Measurements from ENCODE around the gene CENPT. TPM values are rescaled to one million over a fixed set of nuclear protein-coding genes. Genes with fewer than 3 reads are reported as not detected.
A peak's percentile ranks its signal among the peaks of the same experiment; 100 is the strongest.

CENPT gene
- total RNA-seq, 1 donor from 2014 or later: 83.5 TPM

DNA sequence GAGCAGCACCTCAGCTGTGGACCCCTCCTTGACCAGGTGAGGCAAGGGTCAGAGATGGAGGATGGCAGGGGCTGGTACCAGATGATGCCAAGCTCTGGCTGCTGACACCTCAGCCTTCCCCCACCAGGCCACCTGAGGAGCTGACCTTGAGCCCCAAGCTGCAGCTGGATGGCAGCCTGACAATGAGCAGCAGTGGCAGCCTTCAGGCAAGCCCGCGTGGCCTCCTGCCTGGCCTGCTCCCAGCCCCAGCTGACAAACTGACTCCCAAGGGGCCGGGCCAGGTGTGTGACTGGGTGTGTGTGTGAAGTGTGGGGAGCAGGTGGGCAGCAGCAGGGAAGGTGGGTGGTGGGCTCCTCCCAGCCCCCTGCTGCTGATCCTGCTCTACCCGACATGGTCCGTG lies 32.4 kb upstream of the CENPT start:
- H3K9me3 Mint-ChIP-seq: no peaks in the 10 kb centered on the region
- no peak for DNase-seq (ENCODE audit: low read depth, low spot score)
- H3K4me3 Mint-ChIP-seq: no peak overlapping the region
- H3K27ac Mint-ChIP-seq (ENCODE audit: unreplicated experiment): no peak overlapping the region
- TF ChIP-seq, protein P1, sequence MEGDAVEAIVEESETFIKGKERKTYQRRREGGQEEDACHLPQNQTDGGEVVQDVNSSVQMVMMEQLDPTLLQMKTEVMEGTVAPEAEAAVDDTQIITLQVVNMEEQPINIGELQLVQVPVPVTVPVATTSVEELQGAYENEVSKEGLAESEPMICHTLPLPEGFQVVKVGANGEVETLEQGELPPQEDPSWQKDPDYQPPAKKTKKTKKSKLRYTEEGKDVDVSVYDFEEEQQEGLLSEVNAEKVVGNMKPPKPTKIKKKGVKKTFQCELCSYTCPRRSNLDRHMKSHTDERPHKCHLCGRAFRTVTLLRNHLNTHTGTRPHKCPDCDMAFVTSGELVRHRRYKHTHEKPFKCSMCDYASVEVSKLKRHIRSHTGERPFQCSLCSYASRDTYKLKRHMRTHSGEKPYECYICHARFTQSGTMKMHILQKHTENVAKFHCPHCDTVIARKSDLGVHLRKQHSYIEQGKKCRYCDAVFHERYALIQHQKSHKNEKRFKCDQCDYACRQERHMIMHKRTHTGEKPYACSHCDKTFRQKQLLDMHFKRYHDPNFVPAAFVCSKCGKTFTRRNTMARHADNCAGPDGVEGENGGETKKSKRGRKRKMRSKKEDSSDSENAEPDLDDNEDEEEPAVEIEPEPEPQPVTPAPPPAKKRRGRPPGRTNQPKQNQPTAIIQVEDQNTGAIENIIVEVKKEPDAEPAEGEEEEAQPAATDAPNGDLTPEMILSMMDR (conservative IDR thresholded peaks at IDR 0.05): no peak
- H3K36me3 Mint-ChIP-seq (ENCODE audit: low read depth): peaks cover 12% of the 10 kb centered on the region
- H3K4me1 Mint-ChIP-seq: peaks cover 13% of the 10 kb centered on the region
- no peaks in the 10 kb centered on the region for H3K27me3 Mint-ChIP-seq (ENCODE audit: low read depth)

DNA sequence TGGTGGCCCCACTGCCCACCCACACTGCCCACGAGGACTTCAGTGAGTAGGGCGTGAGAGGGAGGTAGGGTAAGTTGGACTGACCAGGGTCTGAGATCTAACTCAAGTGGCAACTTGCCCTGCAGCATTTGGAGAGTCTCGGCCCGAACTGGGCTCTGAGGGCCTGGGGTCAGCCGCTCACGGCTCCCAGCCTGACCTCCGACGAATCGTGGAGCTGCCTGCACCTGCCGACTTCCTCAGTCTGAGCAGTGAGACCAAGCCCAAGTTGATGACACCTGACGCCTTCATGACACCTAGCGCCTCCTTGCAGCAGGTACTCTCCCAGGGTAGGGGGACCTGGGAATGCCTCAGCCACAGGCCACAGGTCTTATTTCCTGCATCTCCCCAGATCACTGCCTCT lies 32.0 kb upstream of the CENPT start:
- TF ChIP-seq, protein P1 (conservative IDR thresholded peaks at IDR 0.05): no peak
- Mint-ChIP-seq H3K27ac (ENCODE audit: unreplicated experiment) (no peak overlapping the region), H3K4me3 (no peak overlapping the region), H3K36me3 (ENCODE audit: low read depth) (peaks cover 11% of the 10 kb centered on the region), H3K9me3 (no peaks in the 10 kb centered on the region), H3K27me3 (ENCODE audit: low read depth) (no peaks in the 10 kb centered on the region), H3K4me1 (peaks cover 13% of the 10 kb centered on the region)
- DNase-seq (ENCODE audit: low read depth, low spot score): no peak

DNA sequence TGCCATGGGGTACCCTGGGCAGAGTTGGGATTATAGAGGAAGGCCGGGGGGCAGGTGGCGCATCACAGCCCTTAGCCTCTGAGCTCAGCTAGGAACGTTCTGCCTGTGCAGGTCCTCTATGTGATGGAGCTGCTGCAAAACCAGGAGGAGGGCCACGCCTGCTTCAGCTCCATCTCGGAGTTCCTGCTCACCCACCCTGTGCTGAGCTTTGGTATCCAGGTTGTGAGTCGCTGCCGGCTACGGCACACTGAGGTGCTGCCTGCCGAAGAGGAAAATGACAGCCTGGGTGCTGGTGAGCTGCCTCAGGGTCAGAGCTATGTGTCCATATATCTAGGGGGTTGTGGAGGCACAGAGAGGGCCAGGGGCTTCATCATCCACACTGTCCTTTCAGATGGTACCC lies 31.4 kb upstream of the CENPT start:
- Mint-ChIP-seq H3K27me3 (ENCODE audit: low read depth) (no peaks in the 10 kb centered on the region), H3K36me3 (ENCODE audit: low read depth) (peaks cover 9% of the 10 kb centered on the region), H3K9me3 (no peaks in the 10 kb centered on the region), H3K27ac (ENCODE audit: unreplicated experiment) (no peak overlapping the region), H3K4me3 (no peak overlapping the region), H3K4me1 (peaks cover 16% of the 10 kb centered on the region)
- no peak for DNase-seq (ENCODE audit: low read depth, low spot score)
- TF ChIP-seq, protein P1 (conservative IDR thresholded peaks at IDR 0.05): no peak

DNA sequence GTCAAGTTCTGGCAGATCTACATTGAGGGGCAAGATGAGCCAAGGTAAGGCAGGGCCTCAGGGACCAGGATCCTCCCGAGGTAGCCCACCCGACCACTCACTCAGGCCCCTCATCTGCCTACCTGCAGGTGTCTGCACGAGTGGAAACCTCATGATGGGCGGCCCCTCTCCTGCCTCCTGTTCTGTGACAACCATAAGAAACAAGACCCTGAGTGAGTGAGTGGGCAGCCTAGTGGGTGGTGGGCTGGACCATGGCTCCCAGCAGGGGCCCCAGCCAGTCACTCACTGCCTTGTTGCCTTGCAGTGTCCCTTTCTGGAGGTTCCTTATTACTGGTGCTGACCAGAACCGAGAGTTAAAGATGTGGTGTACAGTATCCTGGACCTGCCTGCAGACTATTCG lies 30.7 kb upstream of the CENPT start:
- no peaks in the 10 kb centered on the region for H3K27me3 Mint-ChIP-seq (ENCODE audit: low read depth)
- TF ChIP-seq, protein P1 (conservative IDR thresholded peaks at IDR 0.05): no peak
- H3K27ac Mint-ChIP-seq (ENCODE audit: unreplicated experiment): no peak overlapping the region
- H3K9me3 Mint-ChIP-seq: no peaks in the 10 kb centered on the region
- H3K4me1 Mint-ChIP-seq: peaks cover 22% of the 10 kb centered on the region
- no peak overlapping the region for H3K4me3 Mint-ChIP-seq
- no peak for DNase-seq (ENCODE audit: low read depth, low spot score)
- H3K36me3 Mint-ChIP-seq (ENCODE audit: low read depth): peaks cover 12% of the 10 kb centered on the region

DNA sequence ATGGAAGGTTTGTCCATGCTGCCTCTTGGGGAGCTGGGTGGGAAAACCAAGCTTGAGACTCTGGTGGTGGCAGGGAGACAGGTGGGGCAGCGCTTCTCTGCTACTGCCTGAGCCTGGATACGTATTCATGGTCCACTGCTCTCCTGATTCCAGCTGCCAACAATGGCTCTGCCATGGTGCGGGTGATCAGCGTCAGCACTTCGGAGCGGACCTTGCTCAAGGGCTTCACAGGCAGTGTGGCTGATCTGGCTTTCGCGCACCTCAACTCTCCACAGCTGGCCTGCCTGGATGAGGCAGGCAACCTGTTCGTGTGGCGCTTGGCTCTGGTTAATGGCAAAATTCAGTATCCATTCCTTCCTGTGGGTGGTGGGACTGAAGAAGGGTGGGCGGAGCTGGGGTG lies 29.6 kb upstream of the CENPT start:
- H3K9me3 Mint-ChIP-seq: no peaks in the 10 kb centered on the region
- DNase-seq (ENCODE audit: low read depth, low spot score): no peak
- H3K27ac Mint-ChIP-seq (ENCODE audit: unreplicated experiment): no peak overlapping the region
- no peaks in the 10 kb centered on the region for H3K27me3 Mint-ChIP-seq (ENCODE audit: low read depth)
- no peak overlapping the region for H3K4me3 Mint-ChIP-seq
- peaks cover 12% of the 10 kb centered on the region for H3K36me3 Mint-ChIP-seq (ENCODE audit: low read depth)
- TF ChIP-seq, protein P1 (conservative IDR thresholded peaks at IDR 0.05): no peak
- peaks cover 28% of the 10 kb centered on the region for H3K4me1 Mint-ChIP-seq

DNA sequence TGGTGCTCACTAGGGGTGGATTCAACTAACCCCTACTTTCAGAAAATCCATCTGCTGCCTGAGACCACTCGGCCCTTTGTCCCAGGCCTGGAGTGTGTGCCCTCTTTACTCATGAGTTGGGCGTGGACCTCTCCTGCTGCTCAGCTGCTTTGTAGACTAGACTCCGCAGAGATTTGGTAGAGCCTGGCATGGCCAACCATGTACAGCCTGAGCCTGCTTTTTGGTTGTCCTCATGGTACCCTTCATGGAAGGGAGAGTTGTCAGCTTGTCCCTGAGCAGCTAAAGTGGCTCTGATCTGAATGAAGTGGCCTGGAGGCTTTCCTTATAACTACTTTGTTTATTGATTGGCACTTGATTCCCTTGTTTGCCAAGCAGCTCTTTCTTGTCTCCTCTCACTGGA lies 26.9 kb upstream of the CENPT start:
- Mint-ChIP-seq H3K9me3 (no peaks in the 10 kb centered on the region), H3K27ac (ENCODE audit: unreplicated experiment) (peak overlapping the region; percentile 94)
- no peak for DNase-seq (ENCODE audit: low read depth, low spot score)

More for the DNA sequence above, 26.9 kb upstream of the CENPT start:
- peaks cover 28% of the 10 kb centered on the region for H3K4me1 Mint-ChIP-seq
- H3K27me3 Mint-ChIP-seq (ENCODE audit: low read depth): no peaks in the 10 kb centered on the region
- TF ChIP-seq, protein P1 (conservative IDR thresholded peaks at IDR 0.05): no peak
- peak overlapping the region; percentile 95 for H3K4me3 Mint-ChIP-seq
- peaks cover 9% of the 10 kb centered on the region for H3K36me3 Mint-ChIP-seq (ENCODE audit: low read depth)

All from neural crest cell (in vitro differentiated cells).